ENCODE data around the gene SEC16A.

Gene SEC16A

DNA sequence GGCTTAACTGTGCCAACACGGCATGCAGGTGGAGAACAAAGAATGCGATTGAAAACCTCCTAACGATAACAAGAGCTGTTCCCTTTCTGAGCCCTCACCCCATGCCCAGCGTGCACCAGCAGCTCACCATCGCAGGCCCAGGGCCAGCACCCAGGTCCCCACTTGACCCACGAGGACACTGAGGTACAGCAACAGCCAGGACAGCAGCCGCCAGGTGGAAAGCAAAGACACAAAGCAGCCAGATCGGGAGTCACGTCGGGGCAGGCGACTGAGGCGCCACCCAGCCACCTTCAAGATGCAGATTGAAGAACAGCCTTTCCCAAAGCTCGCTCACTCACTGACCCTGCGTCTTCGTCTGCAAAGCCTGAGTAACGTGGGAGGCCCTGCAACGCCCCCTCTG lies 6.9 kb upstream of the SEC16A start:
- TF ChIP-seq, protein P1, sequence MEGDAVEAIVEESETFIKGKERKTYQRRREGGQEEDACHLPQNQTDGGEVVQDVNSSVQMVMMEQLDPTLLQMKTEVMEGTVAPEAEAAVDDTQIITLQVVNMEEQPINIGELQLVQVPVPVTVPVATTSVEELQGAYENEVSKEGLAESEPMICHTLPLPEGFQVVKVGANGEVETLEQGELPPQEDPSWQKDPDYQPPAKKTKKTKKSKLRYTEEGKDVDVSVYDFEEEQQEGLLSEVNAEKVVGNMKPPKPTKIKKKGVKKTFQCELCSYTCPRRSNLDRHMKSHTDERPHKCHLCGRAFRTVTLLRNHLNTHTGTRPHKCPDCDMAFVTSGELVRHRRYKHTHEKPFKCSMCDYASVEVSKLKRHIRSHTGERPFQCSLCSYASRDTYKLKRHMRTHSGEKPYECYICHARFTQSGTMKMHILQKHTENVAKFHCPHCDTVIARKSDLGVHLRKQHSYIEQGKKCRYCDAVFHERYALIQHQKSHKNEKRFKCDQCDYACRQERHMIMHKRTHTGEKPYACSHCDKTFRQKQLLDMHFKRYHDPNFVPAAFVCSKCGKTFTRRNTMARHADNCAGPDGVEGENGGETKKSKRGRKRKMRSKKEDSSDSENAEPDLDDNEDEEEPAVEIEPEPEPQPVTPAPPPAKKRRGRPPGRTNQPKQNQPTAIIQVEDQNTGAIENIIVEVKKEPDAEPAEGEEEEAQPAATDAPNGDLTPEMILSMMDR (IDR thresholded peaks at IDR 0.05; ENCODE audit: insufficient read depth, low read length, missing control alignments): no peak
- POLR2A ChIA-PET: interaction anchor here (1.4 kb wide), 1 partner anchor 136 kb away, joined by 4 read pairs; no protein-coding TSS in a partner anchor
- H3K4me3 ChIP-seq (ENCODE audit: low read depth, low read length): no peak overlapping the region
- CTCF ChIA-PET: interaction anchor here (1.0 to 9.2 kb wide), 13 partner anchors 11 to 182 kb away, joined by 3 to 674 read pairs (median 10); no protein-coding TSS in a partner anchor
- DNase-seq (ENCODE audit: low read depth, low spot score): no peak

DNA sequence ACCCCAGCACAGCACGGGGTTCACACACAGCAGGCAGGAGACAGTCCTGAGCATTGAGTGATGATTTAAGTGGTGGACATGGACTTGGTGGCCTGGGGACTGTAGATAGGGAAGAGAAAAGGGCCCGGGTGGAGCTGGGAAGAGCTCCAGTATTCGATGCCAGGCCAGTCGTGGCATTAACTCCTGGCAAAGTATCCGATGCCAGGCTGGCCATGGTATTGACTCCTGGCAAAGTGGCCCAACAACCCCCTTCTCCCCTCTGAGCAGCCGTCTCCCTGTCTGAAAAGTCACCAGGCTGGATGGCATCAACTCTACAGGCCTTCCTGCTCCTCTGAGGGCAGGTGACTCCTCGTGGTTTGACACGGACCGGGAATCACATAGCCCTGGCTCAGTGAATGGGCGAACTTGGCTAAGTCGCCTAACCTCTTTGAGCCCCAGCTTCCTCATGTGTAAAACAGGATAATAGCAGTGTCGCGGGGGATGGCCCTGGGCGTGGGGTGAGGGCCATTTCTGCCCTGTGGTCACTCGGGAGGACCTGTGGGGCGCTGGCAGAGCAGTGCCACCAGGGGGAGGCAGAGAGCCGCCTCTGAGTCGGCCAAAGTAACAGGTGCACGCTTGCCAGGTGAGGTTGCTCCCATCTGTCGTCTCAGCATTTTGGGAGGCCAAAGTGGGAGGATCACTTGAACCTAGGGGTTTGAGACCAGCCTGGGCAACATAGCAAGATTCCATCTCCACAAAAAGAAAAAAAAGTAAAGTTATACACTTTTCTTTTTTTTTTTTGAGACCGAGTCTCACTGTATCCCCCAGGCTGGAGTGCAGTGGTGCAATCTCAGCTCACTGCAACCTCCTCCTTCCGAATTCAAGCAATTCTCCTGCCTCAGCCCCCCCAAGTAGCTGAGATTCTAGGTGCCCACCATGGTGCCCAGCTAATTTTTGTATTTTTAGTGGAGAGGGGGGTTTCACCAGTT lies 5.7 kb upstream of the SEC16A start:
- POLR2A ChIA-PET: interaction anchor here (2.1 kb wide), 1 partner anchor 137 kb away, joined by 7 read pairs; no protein-coding TSS in a partner anchor
- TF ChIP-seq, protein P1 (IDR thresholded peaks at IDR 0.05; ENCODE audit: insufficient read depth, low read length, missing control alignments): peak; percentile 96
- CTCF ChIA-PET: interaction anchor here (0.7 to 9.2 kb wide), 34 partner anchors 10 to 241 kb away, joined by 3 to 674 read pairs (median 5); no protein-coding TSS in a partner anchor
- H3K4me3 ChIP-seq (ENCODE audit: low read depth, low read length): no peak overlapping the region
- DNase-seq (ENCODE audit: low read depth, low spot score): no peak

DNA sequence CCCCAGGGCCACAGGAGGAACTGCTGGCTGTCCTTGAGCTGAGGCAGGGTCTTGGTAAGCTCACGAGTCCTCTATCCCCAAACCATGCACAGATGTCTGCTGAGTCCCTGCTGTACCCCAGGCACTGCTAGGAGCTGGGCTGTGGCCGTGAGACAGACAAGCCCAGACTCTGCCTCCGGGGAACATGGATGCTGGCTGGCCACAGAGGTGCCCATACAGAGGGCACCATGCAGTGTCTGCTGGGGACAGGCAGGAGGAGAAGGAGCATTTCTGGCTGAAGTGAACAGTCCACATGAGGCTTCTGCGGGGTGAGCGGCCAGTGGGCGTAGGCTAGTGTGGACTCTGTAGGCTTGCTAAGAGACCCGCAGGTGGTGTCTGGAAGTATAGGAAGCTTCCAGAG lies 4.8 kb upstream of the SEC16A start:
- CTCF ChIA-PET: interaction anchor here (0.8 to 9.2 kb wide), 26 partner anchors 9 to 242 kb away, joined by 3 to 674 read pairs (median 5); no protein-coding TSS in a partner anchor
- no peak overlapping the region for H3K4me3 ChIP-seq (ENCODE audit: low read depth, low read length)
- no peak for DNase-seq (ENCODE audit: low read depth, low spot score)
- TF ChIP-seq, protein P1 (IDR thresholded peaks at IDR 0.05; ENCODE audit: insufficient read depth, low read length, missing control alignments): no peak
- POLR2A ChIA-PET: interaction anchor here (2.1 kb wide), 1 partner anchor 138 kb away, joined by 7 read pairs; no protein-coding TSS in a partner anchor

DNA sequence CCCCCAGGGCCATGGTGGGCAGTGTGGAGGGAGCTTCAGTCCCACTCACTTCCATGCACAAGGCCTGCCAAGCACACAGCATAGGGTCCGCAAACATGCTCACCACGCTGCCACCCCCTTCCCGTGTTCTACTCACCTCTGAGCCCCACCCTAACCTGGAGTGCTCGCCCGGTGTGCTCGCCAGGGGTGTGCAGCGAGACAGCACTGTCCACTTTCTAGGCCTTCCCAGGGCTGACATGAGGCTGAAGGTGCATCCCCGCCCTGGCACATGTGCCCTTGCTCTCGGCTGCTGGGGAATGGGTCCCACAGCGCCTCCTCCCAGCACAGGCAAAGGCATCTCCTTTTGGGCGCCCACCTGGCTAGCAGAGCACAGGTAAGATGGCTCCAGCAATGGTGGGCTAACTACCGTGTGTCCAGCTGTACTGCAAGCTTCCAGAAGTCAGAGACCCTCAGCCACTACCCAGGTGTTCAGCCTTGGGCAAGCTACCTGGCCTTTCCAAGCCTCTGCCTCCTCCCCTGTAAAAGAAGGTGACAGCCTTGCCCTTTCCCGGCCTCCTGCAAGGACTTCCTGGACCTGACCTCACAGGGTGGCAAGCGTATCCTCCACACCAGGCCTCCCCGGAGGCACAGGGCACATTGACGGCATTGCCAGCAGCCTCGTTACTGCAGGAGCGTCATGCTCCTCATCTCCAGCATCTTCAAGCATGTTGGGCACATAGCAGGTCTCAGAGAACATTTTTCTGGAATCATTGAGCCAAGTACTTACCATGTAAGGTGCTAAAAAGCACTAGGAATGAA lies 4.2 kb upstream of the SEC16A start:
- DNase-seq (ENCODE audit: low read depth, low spot score): no peak
- ChIA-PET CTCF (interaction anchor here (0.9 to 9.2 kb wide), 22 partner anchors 13 to 208 kb away, joined by 3 to 674 read pairs (median 6); no protein-coding TSS in a partner anchor), POLR2A (interaction anchor here (2.1 kb wide), 1 partner anchor 138 kb away, joined by 7 read pairs; no protein-coding TSS in a partner anchor)
- H3K4me3 ChIP-seq (ENCODE audit: low read depth, low read length): no peak overlapping the region
- TF ChIP-seq, protein P1 (IDR thresholded peaks at IDR 0.05; ENCODE audit: insufficient read depth, low read length, missing control alignments): no peak

DNA sequence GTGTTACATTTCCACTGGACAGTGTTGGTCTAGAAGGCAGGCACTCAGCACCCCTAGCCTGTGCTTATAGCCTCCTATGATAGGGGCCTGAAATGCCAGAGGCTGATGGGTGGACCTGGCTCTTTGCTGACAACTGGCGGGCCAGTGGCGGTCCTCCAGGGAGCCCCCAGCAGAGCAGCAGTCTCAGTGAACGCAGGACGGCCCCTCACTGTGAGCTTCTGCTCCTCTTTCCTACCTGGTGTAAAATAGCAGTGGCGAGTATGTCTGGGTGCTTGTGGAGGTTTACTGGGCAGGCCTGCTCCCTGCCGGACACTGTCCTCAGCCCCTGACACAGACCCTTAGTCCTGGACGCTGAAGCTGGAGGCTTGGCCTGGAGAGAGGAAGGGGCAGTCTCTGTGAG lies 3.3 kb upstream of the SEC16A start:
- POLR2A ChIA-PET: no interaction called here
- H3K4me3 ChIP-seq (ENCODE audit: low read depth, low read length): no peak overlapping the region
- DNase-seq (ENCODE audit: low read depth, low spot score): no peak
- CTCF ChIA-PET: interaction anchor here (1.1 to 9.2 kb wide), 21 partner anchors 14 to 208 kb away, joined by 3 to 674 read pairs (median 6); no protein-coding TSS in a partner anchor
- TF ChIP-seq, protein P1 (IDR thresholded peaks at IDR 0.05; ENCODE audit: insufficient read depth, low read length, missing control alignments): no peak
